HG02623 (cell line): Measurements from ENCODE around the gene GH2.
"Not testable (repeated sequence)": the region's sequence is repeated elsewhere in the genome, so short reads cannot be mapped to it uniquely, and the experiment has no call there.

ENCODE experiments used
- ATAC-seq: cut with Tn5 transposase; IDR thresholded peaks from one replicate; pipeline ENCODE4 v1.9.1; 2021; ENCODE audit warnings: moderate library complexity; ENCODE audit not compliant: unreplicated experiment

GH2 gene

DNA sequence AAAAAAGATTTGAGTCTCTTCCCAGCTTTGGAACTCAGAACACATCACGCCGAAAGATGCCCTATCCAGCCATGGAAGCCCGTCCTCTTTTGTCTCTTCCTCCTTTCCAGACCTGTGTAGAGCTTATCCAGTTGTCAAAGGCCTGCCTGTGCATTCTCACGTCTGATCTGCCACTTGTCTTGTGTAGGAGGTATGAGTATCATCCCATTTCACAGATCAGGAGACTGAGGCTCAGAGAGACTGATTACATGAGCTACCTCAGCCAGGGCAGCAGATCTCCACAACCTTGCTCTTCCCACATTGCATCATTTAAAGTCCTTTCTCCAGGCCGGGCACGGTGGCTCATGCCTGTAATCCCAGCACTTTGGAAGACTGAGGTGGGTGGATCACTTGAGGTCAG lies 7.1 kb downstream of the GH2 start:
- ATAC-seq = not testable (repeated sequence)

DNA sequence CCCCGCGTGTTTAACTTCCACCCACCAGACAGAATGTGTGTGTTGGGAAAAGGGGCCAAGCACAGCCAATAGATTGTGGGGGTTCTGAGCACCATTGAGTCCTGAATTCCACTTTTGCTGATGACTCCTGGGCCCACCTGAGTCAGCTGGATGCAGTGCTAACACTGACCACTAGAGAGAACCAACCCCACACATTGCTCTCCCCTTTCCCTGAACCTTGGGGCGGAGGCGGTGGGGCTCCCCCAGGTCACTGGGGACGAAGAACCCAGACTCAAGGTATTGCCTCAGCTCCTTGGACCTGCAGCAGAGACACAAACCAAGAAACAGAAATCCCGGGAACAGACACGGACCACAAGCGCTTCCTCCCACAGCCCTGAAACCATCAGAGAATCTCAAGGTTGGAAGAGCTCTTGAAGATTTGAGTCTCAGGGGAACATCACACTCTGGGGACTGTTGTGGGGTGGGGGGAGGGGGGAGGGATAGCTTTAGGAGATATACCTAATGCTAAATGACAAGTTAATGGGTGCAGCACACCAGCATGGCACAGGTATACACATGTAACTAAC lies 7.6 kb downstream of the GH2 start:
- ATAC-seq = not testable (repeated sequence)

DNA sequence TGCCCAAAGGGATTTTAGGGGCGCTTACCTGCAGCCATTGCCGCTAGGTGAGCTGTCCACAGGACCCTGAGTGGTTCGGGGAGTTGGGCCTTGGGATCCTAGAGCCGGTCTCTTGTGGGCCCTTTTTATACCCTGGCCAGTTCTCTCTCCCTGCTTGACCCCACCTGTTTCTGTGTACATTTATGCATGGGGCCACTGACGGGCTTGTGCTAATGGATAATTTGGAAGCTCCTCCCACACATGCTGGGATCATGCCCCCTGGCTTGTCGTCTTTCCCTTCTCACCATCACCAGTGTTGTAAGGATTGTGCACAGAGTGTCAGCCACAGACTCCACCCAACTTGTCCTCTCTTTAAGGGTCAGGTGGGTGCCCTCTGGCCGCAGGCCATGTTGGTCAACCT lies 8.2 kb downstream of the GH2 start, which contains the start of gene CSH2:
Gene CSH2, minus strand, starts transcription at position 101 of the 400 bp plus-strand sequence. Its CDS starts 63 bp downstream, at position 38.
- not testable (repeated sequence) for ATAC-seq

DNA sequence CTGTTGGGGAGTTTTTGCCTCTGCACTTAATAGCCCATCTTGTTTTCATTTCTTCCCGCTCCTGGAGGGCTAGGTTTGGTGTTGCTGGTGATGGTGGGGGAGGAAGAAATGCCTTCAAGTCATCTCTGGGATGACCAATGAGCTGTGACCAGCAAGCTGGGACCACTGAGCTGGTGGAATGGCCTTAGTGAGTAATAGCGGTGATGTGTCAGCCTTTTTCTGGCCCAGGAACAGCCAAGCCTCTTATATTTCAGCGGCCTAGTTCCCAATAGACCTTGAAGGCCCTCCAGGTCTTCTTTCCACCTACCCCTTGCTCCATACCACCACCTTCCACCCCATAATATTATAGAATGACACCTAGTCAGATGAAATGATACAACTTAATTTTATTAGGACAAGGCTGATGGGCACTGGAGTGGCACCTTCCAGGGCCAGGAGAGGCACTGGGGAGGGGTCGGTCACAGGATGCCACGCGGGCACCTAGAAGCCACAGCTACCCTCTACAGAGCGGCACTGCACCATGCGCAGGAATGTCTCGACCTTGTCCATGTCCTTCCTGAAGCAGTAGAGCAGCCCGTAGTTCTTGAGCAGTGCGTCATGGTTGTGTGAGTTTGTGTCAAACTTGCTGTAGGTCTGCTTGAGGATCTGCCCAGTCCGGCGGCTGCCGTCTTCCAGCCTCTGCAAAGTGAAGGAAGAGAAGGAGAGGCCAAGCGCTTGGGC lies 9.9 kb downstream of the GH2 start:
- ATAC-seq = not testable (repeated sequence)

DNA sequence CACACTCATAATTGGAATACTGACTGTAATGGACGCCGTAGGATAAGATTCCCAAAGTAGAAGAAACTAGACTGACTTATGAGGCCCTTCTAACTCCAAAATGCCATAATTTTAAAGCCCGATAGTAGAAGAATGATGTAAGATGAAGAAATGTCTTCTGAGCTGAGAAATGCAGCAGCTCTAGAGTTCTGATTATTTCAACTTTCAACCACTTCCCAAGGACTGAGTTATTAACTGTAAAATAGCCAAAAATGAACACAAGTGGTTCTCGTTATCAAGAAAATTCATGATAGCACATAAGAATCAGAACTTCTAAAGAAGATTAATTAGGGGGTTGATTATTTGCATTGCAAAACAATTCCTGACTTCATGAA lies 11.5 kb downstream of the GH2 start:
- ATAC-seq = not testable (repeated sequence)

DNA sequence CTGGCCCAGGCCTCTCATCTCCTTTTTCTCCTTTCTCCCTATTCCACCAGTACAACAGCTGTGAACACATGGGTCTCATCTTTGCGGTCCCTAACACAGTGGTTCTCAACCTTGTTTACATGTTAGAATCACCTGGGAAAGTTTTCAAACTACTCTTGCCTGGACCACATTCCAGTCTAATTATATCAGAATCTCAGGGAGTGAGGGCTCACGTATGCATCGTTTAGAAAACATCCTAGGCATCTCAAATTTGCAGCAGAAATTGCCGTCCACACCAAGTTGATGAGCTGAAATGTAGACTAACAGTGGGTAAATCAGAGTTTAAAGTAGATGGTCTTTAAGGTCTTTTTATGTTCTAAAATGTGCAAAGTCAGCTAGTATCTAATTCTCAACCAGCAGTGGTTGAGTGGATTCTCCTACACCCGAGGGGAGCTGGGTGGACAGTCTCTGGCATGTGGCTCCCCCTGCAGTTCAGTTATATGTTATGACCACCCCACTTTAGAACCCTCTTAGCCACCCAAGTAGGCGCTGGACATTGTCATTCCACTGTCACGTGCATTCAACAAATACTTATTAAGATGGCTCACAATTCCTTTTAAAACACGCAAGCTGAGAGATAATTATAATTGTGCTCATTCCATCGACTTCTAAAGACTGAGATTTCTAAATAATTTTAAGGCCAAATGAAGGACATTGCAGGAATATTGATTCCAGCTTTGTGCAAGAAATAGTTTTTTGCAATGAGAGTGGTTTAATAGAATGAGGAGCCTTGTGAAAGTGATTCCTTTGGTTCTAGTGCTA lies 12.1 kb downstream of the GH2 start:
- ATAC-seq = not testable (repeated sequence)

DNA sequence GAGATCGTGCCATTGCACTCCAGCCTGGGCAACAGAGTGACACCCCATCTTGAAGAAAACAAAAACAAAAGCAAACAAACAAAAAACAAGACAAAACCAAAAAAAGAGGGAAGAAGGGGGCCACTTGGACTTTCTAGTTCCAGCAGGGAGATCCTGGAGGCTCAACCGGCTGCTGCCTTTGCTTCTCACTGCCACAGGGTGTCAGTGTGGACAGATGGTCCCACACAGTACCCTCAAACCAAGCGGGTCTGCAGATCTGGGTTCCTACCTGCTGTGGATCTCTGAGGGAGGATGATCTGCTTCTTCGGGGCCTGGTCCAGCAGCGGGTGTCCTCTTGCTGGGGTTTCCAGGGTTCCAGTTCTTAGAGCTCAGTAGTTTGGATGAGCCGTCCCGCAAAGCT lies 15.1 kb downstream of the GH2 start:
- not testable (repeated sequence) for ATAC-seq

DNA sequence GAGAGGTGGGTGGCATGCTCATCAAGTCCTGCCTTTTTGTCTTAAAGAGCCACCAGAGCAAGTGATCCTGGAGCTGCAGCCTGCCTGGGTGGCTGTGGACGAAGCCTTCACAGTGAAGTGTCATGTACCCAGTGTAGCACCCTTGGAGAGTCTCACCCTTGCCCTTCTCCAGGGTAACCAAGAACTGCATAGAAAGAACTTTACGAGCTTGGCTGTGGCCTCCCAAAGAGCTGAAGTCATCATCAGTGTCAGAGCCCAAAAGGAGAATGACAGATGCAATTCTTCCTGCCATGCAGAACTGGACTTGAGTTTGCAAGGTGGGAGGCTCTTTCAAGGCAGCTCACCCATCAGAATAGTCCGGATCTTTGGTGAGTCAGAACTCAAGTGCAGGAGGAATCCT lies 22.5 kb downstream of the GH2 start:
- ATAC-seq = no peak

DNA sequence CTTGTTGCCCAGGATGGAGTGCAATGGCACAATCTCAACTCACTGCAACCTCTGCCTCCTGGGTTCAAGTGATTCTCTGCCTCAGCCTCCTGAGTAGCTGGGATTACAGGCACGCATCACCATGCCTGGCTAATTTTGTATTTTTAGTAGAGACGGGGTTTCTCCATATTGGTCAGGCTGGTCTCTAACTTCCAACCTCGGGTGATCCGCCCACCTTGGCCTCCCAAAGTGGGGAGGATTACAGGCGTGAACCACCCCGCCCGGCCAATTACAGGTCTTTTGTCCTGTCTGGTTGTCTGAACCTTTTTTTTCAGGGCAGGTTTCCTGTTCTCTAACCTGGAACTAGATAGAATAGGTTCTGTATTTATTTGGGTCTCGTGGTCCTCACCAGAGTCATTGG lies 25.3 kb downstream of the GH2 start:
- not testable (repeated sequence) for ATAC-seq

DNA sequence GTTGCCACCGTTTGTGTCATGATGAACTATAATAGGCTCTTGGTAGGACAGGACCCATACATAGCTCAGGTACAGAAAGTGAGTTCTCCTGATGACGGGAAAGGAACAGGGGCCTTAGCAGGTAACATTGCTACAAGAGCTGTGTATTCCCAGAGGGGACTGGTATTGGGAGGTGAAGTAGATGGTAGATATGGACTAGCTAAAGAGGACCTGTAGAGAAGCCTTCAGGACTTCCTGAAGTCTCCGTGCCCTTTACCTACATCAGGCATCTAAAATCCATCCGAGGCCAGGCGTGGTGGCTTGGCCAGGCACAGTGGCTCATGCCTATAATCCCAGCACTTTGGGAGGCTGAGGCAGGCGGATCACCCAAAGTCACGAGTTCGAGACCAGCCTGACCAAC lies 26.6 kb downstream of the GH2 start:
- no peak for ATAC-seq

DNA sequence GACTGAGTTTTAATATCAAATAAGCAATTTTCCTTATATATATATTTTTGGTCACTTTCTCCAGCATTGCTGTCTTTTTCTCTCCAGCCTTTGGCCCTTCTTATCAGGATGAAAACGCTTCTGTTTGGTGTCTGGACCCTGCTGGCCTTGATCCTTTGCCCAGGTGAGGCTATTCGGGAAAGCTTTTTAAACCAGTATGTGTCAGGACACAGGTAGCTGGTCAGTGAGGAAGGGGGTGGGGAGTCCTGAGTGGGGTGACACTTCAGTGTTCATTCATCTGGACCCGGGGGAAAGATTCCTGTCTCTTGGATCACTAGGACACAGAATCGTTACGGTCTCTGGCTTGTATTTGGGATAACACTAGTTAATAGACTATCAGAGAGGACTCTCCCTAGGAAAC lies 27.0 kb downstream of the GH2 start:
- no peak for ATAC-seq

DNA sequence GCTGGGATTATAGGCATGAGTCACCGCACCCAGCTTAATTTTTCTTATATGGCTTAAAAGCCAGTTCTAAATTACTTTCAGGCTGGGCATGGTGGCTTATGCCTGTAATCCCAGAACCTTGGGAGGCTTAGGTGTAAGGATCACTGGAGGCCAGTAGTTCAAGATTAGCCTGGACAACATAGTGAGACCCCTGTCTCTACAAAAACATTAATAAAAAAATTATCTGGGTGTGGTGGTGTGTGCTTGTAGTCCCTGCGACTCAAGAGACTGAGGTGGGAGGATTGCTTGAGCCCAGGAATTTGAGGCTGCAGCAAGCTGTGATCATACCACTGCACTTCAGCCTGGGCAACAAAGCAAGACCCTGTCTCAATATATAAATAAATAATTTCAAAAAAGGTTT lies 28.5 kb downstream of the GH2 start:
- ATAC-seq = no peak

DNA sequence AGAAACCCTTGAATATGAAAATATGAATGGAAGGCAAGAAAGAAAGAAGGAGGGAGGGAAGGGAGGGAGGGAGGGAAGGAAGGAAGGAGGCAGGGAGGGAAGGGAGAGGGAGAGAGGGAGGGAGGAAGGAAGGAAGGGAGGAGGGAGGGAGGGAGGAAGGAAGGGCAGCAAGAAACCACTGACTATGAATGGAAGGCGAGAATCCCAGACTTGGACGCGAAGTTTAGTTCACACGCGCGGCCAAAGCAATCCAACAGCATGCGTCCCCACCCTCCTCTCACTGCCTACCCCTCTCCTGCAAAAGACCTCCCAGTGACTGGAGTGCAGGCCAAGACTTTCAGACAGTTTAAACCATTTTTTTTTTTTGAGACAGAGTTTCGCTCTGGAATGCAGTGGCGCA lies 31.3 kb downstream of the GH2 start:
- ATAC-seq = no peak

DNA sequence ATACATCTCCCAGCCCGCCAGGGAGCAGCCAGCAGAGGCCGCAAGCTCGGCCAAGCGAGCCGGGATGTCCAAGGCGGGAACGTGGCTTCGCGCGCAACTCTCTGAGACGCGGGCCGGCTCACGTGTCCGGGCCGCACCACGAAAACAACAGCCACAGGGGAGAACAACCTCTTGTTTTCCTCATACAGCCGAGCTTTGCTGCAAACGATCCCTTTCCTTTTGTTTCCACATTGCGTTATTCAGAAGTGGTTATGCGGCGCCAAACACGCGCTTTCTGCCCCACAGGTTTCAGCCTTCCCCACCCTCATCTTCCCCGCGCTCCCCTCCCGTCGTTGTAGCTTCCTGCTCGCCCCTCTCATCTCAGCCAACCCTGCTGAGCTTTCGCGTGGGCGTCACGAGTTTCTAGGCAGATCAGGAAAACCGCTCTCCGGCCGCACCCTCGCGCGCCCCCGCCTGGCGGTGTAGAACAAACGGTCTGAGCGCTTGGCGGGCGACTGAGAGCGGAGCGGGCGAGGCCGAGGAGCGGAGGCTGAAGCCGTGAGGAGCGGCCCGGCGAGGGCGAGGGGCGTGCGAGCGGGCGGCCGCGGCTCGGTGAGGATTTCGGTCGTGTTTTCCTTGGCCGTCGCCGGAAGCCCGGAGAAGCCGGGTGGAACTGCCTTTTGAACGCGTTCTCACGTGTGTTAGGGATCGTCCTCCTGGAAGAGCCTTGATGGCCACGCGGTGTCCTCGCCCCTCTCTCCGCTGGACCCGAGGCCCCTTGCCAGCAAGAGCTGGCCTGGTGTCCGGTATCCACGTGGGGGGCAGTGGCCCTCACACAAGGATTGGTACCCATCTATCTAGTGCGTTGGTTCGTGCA lies 32.7 kb downstream of the GH2 start:
- peak; percentile 85 for ATAC-seq

DNA sequence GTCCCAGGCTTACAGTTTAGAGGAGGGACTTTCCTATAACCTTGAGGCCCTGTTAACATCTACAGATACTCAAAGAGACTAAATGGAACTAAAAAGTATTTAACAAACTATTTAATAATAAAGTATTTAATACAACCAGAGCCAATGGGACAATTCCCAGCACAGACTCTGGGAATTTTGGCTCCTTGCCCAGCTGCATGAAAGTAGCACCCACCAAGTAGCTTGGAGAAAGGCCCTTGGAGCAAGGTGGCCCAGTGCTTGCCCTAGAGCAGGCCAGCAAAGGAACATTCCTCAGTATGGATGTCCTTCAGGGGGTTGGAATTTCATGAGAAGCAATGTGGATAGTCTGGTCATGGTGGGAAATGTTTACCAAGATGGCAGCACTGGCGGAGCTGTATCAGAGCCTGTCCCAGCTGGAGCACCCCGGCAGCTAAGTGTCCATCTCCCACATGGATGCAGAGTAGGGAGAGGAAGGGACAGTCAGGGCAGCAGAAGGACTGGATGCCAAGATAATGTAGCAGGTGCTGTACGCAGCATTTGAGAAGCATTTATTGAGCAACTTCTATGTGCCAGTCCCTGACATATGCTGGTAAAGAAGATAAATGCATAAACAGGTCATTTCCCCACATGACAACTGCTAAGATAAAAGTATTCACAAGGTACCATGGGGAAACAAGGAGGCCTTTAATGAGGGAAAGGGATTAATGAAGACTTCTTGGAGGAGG lies 34.1 kb downstream of the GH2 start:
- no peak for ATAC-seq

DNA sequence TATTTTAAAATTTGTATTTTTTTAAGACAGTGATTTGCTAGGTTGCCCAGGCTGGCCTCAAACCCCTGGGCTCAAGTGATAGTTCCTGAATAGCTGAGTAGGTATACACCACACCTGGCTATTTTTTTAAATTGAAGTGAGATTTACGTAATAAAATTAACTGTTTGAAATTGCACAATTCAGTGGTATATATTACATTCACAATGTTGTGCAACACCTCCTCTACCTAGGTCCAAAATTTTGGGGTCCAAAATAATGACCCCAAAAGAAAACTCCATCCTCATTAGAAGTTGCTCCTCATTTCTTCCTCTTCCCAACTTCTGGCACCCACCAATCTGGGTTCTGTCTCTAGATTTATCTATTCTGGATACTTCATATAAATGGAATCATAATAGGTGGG lies 36.2 kb downstream of the GH2 start:
- ATAC-seq = no peak

DNA sequence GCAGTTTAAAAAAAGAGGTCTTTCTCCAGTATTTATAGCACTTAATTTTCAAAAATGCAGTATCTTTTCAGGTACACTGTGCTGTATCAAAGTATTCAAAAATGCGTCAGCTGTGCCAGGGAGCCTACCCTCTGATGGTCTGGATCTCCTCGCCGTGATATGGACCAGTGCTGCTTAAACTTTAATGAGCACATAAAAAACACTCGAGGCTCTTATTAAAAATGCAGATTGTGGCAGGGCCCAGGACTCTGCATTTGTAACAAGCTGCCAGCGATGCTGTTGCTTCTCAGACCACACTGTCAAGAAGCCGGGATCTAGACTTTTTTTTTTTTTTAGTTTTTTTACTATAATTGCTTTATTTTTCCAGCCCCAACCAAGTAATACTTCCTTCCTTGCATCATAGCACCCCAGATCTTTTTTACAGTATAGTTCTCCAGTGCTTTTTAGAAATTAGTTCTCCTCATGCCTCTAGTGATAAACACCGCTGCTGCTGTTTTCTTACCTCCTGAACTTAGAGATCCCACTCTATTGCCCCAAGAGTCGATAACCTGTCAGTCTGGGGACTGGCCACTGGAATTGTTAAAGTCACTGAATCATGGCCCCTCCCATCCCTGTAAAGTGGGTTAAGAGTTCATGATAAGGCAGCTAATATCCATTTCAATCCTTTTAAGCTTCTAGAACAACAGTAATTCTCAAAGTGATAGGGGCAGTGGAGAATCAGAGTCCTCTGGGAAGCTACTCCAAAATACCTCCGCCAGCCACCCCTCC lies 37.6 kb downstream of the GH2 start:
- ATAC-seq = no peak

DNA sequence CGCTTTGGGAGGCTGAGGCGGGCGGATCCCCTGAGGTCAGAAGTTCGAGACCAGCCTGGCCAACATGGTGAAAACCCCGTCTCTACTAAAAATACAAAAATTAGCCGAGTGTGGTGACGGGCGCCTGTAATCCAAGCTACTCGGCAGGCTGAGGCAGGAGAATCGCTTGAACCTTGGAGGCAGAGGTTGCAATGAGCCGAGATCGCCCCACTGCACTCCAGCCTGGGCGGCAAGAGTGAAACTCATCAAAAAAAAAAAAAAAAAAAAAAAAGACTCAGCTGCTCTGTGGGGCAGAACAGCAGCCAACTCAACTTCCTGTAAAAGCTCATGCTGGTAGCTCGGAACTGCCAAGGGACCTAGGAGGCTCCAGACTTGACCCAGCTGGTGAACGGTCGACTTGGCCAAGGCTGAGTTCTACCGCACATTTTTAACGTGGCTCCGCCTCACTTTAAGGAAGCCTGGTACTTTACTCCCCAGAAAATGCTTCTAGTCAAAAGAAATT lies 38.3 kb downstream of the GH2 start:
- not testable (repeated sequence) for ATAC-seq
